ENCODE results near the gene SHB.

DNA sequence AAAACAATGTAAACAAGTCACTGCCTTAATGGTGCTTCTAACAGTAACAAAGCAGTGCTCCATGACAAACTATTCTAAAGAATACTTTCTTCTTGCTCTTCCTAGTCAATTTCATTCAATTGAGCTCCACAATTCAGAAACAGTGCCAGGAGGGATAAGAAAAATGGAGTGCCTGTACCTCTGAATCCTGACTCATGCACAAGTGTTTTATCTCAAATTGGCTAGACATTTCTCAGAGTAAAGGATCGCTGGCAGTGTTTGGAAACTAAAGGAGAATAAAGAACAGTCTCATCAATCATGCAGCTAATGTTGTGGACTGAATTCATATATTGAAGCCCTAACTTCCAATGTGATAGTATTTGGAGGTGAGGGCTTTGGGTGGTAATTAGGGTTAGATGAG, 192.7 kb downstream of the SHB start:
- TF ChIP-seq CTCF (optimal IDR thresholded peaks at IDR 0.05 in 1 of 3, IDR thresholded peaks at IDR 0.05 in 1 of 3, conservative IDR thresholded peaks at IDR 0.05 in 1 of 3; ENCODE audit: extremely low read depth in 1 of 3, insufficient read depth in 2 of 3, low read length in 3 of 3) = no peak
- TF ChIP-seq EZH2 (IDR thresholded peaks at IDR 0.05; ENCODE audit: low read length) = no peak
